Smooth muscle cell (in vitro differentiated cells): ENCODE results near the gene UCK2. TPM values are rescaled to one million over a fixed set of nuclear protein-coding genes. Genes with fewer than 3 reads are reported as not detected.

Experiments
- DNase-seq: peaks from one replicate; lab custom pipeline; 2025; ENCODE audit not compliant: unreplicated experiment; lab: John Stamatoyannopoulos, UW
- H2AFZ ChIP-seq: fragments of 200-600 bp; sonication (generic); 2 replicates; pipeline ENCODE4 v1.6.0; 2016; ENCODE audit warnings: antibody characterized with exemption, low read depth, mild to moderate bottlenecking
- H3F3A ChIP-seq: fragments of 200-600 bp; sonication (generic); 2 replicates; pipeline ENCODE4 v1.6.0; 2017; ENCODE audit warnings: antibody characterized with exemption, low read depth
- H3K27ac ChIP-seq: fragments of 200-600 bp; sonication (generic); 2 replicates; pipeline ENCODE4 v1.5.1; 2016; ENCODE audit warnings: low read depth, mild to moderate bottlenecking
- H3K27me3 ChIP-seq: fragments of 200-600 bp; sonication (generic); 2 replicates; pipeline ENCODE4 v1.6.1; 2016; ENCODE audit warnings: low read depth, mild to moderate bottlenecking
- H3K36me3 ChIP-seq: fragments of 200-600 bp; sonication (generic); 2 replicates; pipeline ENCODE4 v1.5.1; 2016; ENCODE audit warnings: low read depth
- H3K4me1 ChIP-seq: fragments of 200-600 bp; sonication (generic); 2 replicates; pipeline ENCODE4 v1.5.1; 2016; ENCODE audit warnings: low read depth
- H3K4me2 ChIP-seq: fragments of 200-600 bp; sonication (generic); 2 replicates; pipeline ENCODE4 v1.6.0; 2016; ENCODE audit warnings: mild to moderate bottlenecking
- H3K4me3 ChIP-seq: fragments of 200-600 bp; sonication (generic); 2 replicates; pipeline ENCODE4 v1.5.1; 2016; ENCODE audit warnings: mild to moderate bottlenecking
- H3K79me2 ChIP-seq: fragments of 200-600 bp; sonication (generic); 2 replicates; pipeline ENCODE4 v1.6.0; 2016; ENCODE audit warnings: low read depth, mild to moderate bottlenecking
- H3K9ac ChIP-seq: fragments of 200-600 bp; sonication (generic); 2 replicates; pipeline ENCODE4 v1.6.0; 2016; ENCODE audit warnings: low read depth
- H3K9me3 ChIP-seq: fragments of 200-600 bp; sonication (generic); replicated peaks from 2 replicates; pipeline ENCODE4 v1.5.1; 2016; ENCODE audit warnings: low read depth
- H4K20me1 ChIP-seq: fragments of 200-600 bp; sonication (generic); 2 replicates; pipeline ENCODE4 v1.6.0; 2016; ENCODE audit warnings: low read depth
- CTCF ChIP-seq: fragments of 200-600 bp; sonication (generic); IDR thresholded peaks from 2 replicates; pipeline ENCODE4 v1.5.1; 2017; ENCODE audit warnings: borderline replicate concordance, mild to moderate bottlenecking, antibody characterized with exemption; ENCODE audit not compliant: insufficient read depth, poor library complexity, severe bottlenecking
- WGBS: methylation state at CpG from one replicate; pipeline ENCODE4 v1.1.7; 2016; ENCODE audit warnings: low lambda C conversion rate; 5-methylcytosine and 5-hydroxymethylcytosine counted together
- polyA plus RNA-seq: library from polyadenylated mRNA; unstranded; fragments of >200 nt; fragmentation: Nextera tagmentation; extraction: Ambion mirVana; gene quantifications from 2 replicates; pipeline ENCODE4 v1.2.1, GENCODE V29; 2016
- total RNA-seq: library from RNA; depleted of rRNA; stranded (reverse); fragments of >200 nt; gene quantifications from 2 replicates; pipeline ENCODE4 v1.2.3, GENCODE V29; 2014

UCK2 gene
- total and polyA plus RNA-seq, 2 experiments from 2014 or later: 32.6 to 39.5 TPM

- H3K9me3 ChIP-seq: no peaks in the 10 kb centered on the region
- DNase-seq: no peak
- H3K27ac ChIP-seq: no peak overlapping the region
- H2AFZ ChIP-seq: no peak overlapping the region
- no peaks in the 10 kb centered on the region for H3F3A ChIP-seq
- WGBS: 80% methylated on average over 5 of the region's 5 CpGs
- no peaks in the 10 kb centered on the region for H3K36me3 ChIP-seq
- peaks cover 69% of the 10 kb centered on the region for H3K79me2 ChIP-seq
- TF ChIP-seq CTCF: no peak
- H3K9ac ChIP-seq: no peak overlapping the region
- H3K27me3 ChIP-seq: no peaks in the 10 kb centered on the region
- H3K4me3 ChIP-seq: no peak overlapping the region
- H3K4me2 ChIP-seq: no peak overlapping the region
- no peaks in the 10 kb centered on the region for H4K20me1 ChIP-seq
- H3K4me1 ChIP-seq: peaks cover 6% of the 10 kb centered on the region
These were observed 57.4 kb downstream of the UCK2 start for GRCh38 chr1:165884690-165885304.

DNA sequence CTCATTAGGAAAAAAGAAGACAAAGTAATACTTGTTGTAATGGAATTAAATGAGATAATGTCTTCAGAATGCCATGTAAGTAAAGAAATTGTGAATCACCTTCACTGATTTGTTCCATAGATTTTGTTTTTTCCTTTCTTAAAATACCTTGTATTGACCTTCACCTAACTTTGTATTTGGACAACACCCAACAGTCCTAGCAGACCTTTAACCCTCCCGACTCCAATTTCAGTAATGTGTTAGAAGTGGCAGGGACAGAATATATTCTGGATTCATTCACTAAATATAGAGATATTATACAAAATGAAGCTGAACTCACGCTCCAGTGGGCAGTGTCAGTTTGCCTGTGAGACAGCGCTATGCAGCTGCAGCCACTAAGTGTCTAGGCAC is 57.9 kb downstream of the UCK2 start:
- no peak overlapping the region for H3K4me3 ChIP-seq
- WGBS: 98% methylated on average over 3 of the region's 3 CpGs
- no peaks in the 10 kb centered on the region for H3K9me3 ChIP-seq
- no peak overlapping the region for H3K4me2 ChIP-seq
- H3K9ac ChIP-seq: no peak overlapping the region
- H4K20me1 ChIP-seq: no peaks in the 10 kb centered on the region
- peaks cover 6% of the 10 kb centered on the region for H3K4me1 ChIP-seq
- no peak for DNase-seq
- TF ChIP-seq CTCF: no peak
- no peak overlapping the region for H2AFZ ChIP-seq
- no peaks in the 10 kb centered on the region for H3K27me3 ChIP-seq
- no peaks in the 10 kb centered on the region for H3F3A ChIP-seq
- H3K36me3 ChIP-seq: no peaks in the 10 kb centered on the region
- H3K27ac ChIP-seq: no peak overlapping the region
- H3K79me2 ChIP-seq: peaks cover 68% of the 10 kb centered on the region

DNA sequence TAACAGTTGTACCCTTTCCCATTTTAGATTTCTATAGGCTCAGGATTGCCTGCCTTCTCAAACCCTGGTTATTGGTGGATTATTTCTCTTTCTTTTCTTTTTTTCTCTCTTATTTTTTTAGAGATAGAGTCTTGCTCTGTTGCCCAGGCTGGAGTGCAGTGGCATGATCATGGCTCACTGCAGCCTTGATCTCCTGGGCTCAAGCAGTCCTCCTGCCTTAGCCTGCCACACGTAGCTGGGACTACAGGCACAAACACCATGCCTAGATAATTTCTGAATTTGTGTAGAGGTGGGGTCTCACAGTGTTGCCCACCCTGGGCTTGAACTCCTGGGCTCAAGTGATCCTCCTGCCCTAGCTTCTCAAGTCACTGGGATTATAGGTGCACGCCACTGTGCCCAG is 58.8 kb downstream of the UCK2 start:
- Histone ChIP-seq H3F3A (no peaks in the 10 kb centered on the region), H3K27ac (no peak overlapping the region), H3K9me3 (no peaks in the 10 kb centered on the region), H2AFZ (no peak overlapping the region), H4K20me1 (no peaks in the 10 kb centered on the region), H3K36me3 (no peaks in the 10 kb centered on the region), H3K4me1 (peaks cover 6% of the 10 kb centered on the region), H3K9ac (no peak overlapping the region), H3K4me2 (no peak overlapping the region), H3K27me3 (no peaks in the 10 kb centered on the region), H3K4me3 (no peak overlapping the region), H3K79me2 (peaks cover 64% of the 10 kb centered on the region)
- DNase-seq: no peak
- no peak for TF ChIP-seq CTCF
- WGBS: 92% methylated on average over 2 of the region's 2 CpGs

DNA sequence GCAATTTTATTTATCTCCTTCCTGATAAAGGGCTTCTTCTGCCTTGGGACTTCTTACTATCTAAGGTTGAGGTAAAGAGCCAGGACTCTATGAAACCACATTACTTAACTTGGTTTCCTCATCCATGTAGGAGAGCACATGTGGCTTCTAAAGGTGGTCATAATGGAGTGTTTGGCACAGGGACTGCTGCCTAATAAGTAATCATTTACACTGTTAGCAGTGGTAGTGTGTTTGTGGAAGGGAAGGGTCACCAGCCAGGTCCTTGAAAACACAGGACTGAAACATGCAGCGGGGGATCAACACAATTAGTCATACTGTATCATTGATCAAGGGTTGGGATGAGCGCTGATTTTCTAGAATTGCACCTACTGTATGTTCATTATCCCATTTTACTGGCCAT is 59.6 kb downstream of the UCK2 start:
- no peak for DNase-seq
- H3K27ac ChIP-seq: no peak overlapping the region
- 100% methylated on average over 2 of the region's 2 CpGs for WGBS
- no peak overlapping the region for H3K4me3 ChIP-seq
- no peak overlapping the region for H2AFZ ChIP-seq
- H3K9me3 ChIP-seq: no peaks in the 10 kb centered on the region
- H3K4me1 ChIP-seq: peaks cover 6% of the 10 kb centered on the region
- no peaks in the 10 kb centered on the region for H3K36me3 ChIP-seq
- no peak overlapping the region for H3K4me2 ChIP-seq
- H4K20me1 ChIP-seq: no peaks in the 10 kb centered on the region
- H3K9ac ChIP-seq: no peak overlapping the region
- TF ChIP-seq CTCF: no peak
- no peaks in the 10 kb centered on the region for H3K27me3 ChIP-seq
- no peaks in the 10 kb centered on the region for H3F3A ChIP-seq
- H3K79me2 ChIP-seq: peaks cover 60% of the 10 kb centered on the region
